Natural killer cell treated with Interleukin-12 subunit alpha and Interleukin-12 subunit beta and Interleukin-15 and Interleukin-18, amount 100 ng/mL, for 72 hours (primary cell): Measurements from ENCODE around the gene CYSTM1. TPM values are rescaled to one million over a fixed set of nuclear protein-coding genes. Genes with fewer than 3 reads are reported as not detected.

Experiments used
- ATAC-seq, 2 donors: fragments of 150-1000 bp; cut with Tn5 transposase in 1 of 2; sonication (Bioruptor Pico), chemical (Tn5 transposase) in 1 of 2; 2 replicates each; pipeline ENCODE4 v1.10.0; 2021
- DNase-seq: peaks from one replicate; pipeline ENCODE4 v3.0.0; 2022; ENCODE audit warnings: low spot score
- H3K27ac Mint-ChIP-seq, 2 donors: 1 replicate in 1 of 2; 2 replicates in 1 of 2; pipeline ENCODE4 v1.8.0; 2022; ENCODE audit warnings: mixed read lengths in 2 of 2, mild to moderate bottlenecking in 1 of 2, moderate library complexity in 1 of 2
- H3K27me3 Mint-ChIP-seq, 2 donors: 1 replicate in 1 of 2; 2 replicates in 1 of 2; pipeline ENCODE4 v1.8.0; 2022; ENCODE audit warnings: mixed read lengths in 2 of 2
- H3K36me3 Mint-ChIP-seq: one replicate; pipeline ENCODE4 v1.8.0; 2022; ENCODE audit warnings: mixed read lengths
- H3K4me1 Mint-ChIP-seq, 2 donors: 1 replicate in 1 of 2; 2 replicates in 1 of 2; pipeline ENCODE4 v1.8.0; 2022; ENCODE audit warnings: low read depth in 2 of 2, mixed read lengths in 2 of 2, mild to moderate bottlenecking in 1 of 2
- H3K4me3 Mint-ChIP-seq: one replicate; pipeline ENCODE4 v1.8.0; 2022; ENCODE audit warnings: mixed read lengths
- H3K9me3 Mint-ChIP-seq: 2 replicates; pipeline ENCODE4 v1.8.0; 2022; ENCODE audit warnings: mixed read lengths
- total RNA-seq, 2 donors: library from RNA; stranded (reverse); gene quantifications; one replicate each; pipeline ENCODE4 v1.2.3, GENCODE V29; 2022

CYSTM1 gene, protein sequence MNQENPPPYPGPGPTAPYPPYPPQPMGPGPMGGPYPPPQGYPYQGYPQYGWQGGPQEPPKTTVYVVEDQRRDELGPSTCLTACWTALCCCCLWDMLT
- 10 to 100 TPM; 11.7 to 14.8 TPM for total RNA-seq

DNA sequence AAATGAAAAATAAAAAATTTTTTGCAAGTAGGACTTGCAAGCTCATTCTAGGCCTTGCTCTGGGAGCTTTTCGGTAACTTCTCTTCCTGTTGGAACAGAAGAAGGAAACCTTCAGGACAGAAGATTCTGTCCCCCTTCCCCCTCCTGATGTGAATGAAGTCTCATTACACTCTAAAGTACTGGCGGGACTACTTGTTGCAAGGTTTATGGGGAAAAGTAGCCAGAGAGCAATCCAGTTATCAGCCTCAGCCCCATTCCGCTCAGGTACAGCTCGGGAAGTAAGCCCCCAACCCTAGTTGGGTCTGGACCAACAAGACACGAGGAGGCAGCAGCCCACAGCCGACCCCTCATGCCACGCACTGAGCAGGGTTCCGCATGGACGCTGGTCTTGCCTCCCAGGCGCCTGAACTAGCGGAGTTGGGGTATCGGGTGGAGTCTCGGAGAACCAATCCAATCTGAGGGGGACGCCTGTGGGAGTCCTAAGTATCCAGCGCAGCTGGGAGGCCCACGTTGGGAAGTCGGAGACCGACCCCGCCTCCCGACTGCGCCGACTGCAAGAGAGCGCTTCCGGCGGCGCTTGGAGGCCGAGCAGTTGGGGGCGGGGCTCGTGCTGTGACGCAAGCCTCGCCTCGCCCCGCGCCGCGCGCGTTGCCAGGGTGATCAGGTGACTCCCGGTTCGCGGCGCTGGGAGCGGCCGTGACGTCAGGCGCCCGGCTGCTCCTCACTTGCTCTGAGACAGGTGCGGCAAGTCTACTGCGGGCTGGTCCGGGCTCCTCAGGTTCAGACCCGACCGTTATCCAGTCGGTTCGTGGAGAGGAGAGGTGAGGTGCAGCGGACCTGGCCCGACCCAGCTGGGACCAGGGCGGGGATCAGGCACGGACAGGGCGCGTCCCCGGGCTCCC, at the start of gene CYSTM1:
Gene CYSTM1, plus strand, starts transcription at position 724 of the 902 bp plus-strand sequence. CDS start 19,278 bp downstream, outside the sequence.
- ATAC-seq (peak; percentile 97), DNase-seq (peak; percentile 94)
- Mint-ChIP-seq H3K36me3 (no peaks in the 10 kb centered on the region), H3K9me3 (no peaks in the 10 kb centered on the region), H3K27ac (peak within 1 kb of the TSS; percentile 52 to 79), H3K4me3 (peak within 1 kb of the TSS; percentile 96), H3K27me3 (peaks cover 8 to 9% of the 10 kb centered on the region in 2 donors), H3K4me1 (peaks cover 17 to 20% of the 10 kb centered on the region in 2 donors)

DNA sequence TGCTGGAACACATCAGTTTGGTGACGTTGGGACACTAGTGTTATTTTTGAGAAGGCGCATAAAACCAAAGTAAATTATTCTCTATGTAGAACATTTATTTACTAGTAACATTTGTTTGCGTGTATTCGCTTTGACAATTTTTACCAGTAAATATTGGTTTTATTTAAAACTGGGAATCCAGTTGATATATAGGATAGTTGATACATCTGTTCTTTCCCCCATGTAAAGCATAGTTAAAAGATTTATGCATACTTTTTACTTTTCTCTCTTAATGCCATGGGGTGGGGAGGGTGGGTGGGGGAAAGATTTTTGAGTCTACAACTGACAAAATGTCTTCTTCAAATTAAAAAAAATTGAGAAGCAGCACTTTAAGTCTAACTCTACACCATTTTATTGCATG, 49.4 kb upstream of the CYSTM1 start, which contains the start of gene IGIP:
Gene IGIP, plus strand, starts transcription at position 301 of the 400 bp plus-strand sequence. CDS start 2,540 bp downstream, outside the sequence.
- no peak for DNase-seq
- ATAC-seq = no peak
- Mint-ChIP-seq H3K4me1 (peaks cover 6 to 10% of the 10 kb centered on the region in 2 donors), H3K36me3 (no peaks in the 10 kb centered on the region), H3K4me3 (no peak within 1 kb of the TSS), H3K9me3 (no peaks in the 10 kb centered on the region), H3K27ac (no peak within 1 kb of the TSS), H3K27me3 (no peaks in the 10 kb centered on the region)

DNA sequence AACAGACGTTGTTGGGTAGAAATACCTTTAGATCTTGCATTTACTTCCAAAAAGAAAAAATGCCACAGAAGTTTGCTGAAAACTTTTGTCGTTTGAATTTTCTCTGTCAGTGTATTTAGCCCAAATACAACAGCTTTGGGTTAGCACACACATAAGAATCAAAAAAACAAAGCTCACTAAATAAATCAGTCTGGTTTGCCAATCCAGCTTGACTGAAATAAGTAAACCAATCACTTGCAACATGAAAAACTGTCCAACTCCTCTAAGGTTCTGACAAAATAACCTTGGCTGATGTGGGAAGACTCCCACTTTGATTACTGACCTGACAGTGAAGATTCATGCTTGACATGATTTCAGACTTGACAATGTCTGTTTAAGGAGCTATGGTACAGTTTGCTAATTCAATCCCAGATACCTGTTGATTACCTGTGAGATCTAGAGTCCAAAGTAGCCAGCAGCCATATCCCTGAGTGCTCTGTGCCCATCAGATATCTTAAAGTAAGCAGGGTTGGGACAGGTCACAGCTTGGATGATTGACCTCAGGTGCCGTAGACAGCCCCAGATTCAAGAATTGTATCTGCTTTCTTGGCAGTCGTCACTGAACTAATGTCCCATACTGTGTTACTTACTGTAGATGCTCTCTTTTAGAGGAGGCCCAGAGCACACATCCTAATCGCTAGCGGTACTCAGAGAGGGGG, 48.5 kb upstream of the CYSTM1 start:
- Mint-ChIP-seq H3K27ac (no peak overlapping the region), H3K9me3 (no peaks in the 10 kb centered on the region), H3K4me3 (no peak overlapping the region), H3K36me3 (no peaks in the 10 kb centered on the region), H3K27me3 (no peaks in the 10 kb centered on the region), H3K4me1 (peaks cover 6 to 13% of the 10 kb centered on the region in 2 donors)
- ATAC-seq (no peak), DNase-seq (no peak)

DNA sequence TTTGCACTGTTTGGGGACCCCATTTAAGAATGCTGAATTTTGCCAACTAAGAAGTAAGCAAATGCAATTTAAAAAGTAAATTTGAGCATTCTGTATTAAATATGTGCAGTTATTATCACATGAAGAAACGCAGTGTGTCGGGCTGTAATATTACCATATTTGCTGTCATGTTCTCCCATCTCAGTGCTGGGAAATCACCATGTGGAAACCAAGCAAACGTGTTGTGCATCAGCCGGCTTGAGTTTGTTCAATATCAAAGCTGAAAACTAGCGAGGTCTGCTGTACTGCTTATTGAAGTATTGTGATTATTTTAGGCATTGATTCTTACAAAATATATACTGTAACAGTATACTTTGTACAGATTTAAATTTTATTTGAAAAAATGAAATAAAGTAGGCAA, 46.6 kb upstream of the CYSTM1 start:
- no peak for DNase-seq
- H3K27me3 Mint-ChIP-seq = no peaks in the 10 kb centered on the region
- H3K27ac Mint-ChIP-seq = no peak overlapping the region

DNA sequence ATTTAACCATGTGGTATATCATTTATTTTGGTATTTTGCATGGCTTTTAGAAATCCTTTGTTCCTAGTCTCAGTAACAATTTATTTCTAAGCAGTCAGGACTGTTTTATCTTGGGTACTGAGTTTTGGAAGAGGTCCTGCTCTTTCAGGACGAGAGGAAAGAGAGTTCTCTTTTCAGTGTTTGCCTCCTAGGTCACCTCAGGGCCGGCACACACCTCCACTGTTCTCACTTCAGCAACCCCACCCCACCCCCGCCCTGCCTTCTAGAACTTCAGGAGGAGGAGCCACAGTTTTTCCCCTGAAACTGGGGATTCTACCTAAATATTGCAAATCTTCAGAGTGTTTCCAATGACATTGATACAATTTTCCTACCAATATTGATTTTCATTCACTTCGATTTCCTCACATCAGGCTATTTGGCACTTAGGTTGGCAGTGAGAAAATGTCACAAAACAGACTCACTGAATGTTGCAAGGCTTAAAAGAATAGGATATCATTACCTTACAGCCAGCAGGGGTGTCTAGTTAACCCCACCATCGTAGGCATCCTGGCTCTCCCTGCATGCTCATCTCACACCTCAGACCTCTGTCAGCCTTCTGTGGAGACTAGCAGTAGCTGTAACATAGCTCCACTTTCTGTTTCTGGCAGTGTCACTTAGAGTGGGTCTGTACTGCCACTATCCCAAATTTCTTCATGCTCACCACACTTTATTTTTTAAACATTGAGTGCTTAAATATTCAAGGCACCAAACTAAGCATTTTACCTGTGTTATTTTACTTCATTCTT, 43.8 kb upstream of the CYSTM1 start:
- H3K27me3 Mint-ChIP-seq = no peaks in the 10 kb centered on the region

More for the DNA sequence above, 46.6 kb upstream of the CYSTM1 start:
- H3K4me3 Mint-ChIP-seq = no peak overlapping the region
- H3K9me3 Mint-ChIP-seq = no peaks in the 10 kb centered on the region
- H3K4me1 Mint-ChIP-seq = peaks cover 15 to 25% of the 10 kb centered on the region in 2 donors
- no peak for ATAC-seq
- no peaks in the 10 kb centered on the region for H3K36me3 Mint-ChIP-seq

DNA sequence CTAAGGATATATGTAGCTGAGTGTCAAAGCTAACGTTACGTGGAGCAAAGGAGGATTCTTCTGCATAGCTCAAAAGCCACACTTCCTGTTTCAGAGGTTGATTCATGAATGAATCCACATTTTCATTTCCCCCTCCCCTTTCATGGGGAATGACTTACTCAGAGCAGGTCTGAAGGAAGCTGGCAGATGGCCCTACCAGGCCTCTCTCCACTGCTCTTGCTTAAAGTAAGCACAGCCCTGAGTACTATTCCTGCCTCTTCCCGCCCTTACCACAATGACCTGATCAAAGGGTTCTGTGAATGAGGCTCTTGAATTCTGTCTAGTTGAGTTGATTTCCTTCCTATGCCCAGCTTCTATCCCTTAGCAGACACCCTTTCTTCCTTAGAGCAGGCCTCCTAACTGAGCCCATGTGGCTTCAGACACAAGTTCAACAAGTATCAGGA, 43.0 kb upstream of the CYSTM1 start:
- DNase-seq = no peak
- ATAC-seq = peak in 1 of 2 donors; percentile 58
- Mint-ChIP-seq H3K4me1 (peaks cover 26 to 37% of the 10 kb centered on the region in 2 donors), H3K27me3 (no peaks in the 10 kb centered on the region), H3K27ac (peak overlapping the region in 1 of 2 donors; percentile 16), H3K4me3 (no peak overlapping the region), H3K9me3 (no peaks in the 10 kb centered on the region), H3K36me3 (no peaks in the 10 kb centered on the region)

More for the DNA sequence above, 43.8 kb upstream of the CYSTM1 start:
- no peak overlapping the region for H3K27ac Mint-ChIP-seq
- peaks cover 26 to 37% of the 10 kb centered on the region in 2 donors for H3K4me1 Mint-ChIP-seq
- ATAC-seq (peak in 1 of 2 donors; percentile 64), DNase-seq (no peak)
- no peaks in the 10 kb centered on the region for H3K36me3 Mint-ChIP-seq
- H3K4me3 Mint-ChIP-seq = no peak overlapping the region
- no peaks in the 10 kb centered on the region for H3K9me3 Mint-ChIP-seq

DNA sequence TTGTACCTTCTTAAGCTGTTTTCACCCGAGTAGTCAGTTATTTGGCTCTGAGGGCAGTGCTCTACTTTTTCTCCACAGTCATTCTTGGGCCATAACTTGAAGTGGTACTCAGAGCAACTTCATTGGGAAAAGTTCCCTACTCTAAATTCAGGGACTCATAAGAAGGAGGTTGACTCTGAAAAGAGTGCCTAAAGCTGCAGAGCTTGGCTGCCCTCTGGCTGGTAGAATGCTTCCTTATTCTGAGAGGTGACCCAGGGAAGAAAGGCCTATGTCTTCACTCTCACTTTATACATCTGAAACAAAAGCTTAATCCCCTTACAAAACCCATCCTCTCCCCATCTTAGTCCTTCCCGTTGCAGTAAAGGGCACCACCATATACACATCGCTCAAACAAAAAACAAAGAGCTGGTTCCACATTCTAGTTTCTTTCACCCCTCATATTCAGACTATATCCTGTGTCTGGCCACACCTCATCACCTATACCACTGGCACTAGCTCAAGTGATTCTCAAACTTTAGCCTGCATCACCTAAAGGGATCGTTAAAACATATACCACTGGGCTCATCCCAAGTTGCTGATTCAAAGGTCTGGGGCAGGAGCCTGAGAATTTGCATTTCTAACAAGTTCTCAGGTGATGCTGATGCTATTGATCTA, 41.3 kb upstream of the CYSTM1 start:
- Mint-ChIP-seq H3K4me1 (peaks cover 26 to 37% of the 10 kb centered on the region in 2 donors), H3K9me3 (no peaks in the 10 kb centered on the region), H3K27me3 (no peaks in the 10 kb centered on the region), H3K36me3 (no peaks in the 10 kb centered on the region), H3K4me3 (no peak overlapping the region), H3K27ac (peak overlapping the region in 1 of 2 donors; percentile 11)
- DNase-seq (no peak), ATAC-seq (no peak)

DNA sequence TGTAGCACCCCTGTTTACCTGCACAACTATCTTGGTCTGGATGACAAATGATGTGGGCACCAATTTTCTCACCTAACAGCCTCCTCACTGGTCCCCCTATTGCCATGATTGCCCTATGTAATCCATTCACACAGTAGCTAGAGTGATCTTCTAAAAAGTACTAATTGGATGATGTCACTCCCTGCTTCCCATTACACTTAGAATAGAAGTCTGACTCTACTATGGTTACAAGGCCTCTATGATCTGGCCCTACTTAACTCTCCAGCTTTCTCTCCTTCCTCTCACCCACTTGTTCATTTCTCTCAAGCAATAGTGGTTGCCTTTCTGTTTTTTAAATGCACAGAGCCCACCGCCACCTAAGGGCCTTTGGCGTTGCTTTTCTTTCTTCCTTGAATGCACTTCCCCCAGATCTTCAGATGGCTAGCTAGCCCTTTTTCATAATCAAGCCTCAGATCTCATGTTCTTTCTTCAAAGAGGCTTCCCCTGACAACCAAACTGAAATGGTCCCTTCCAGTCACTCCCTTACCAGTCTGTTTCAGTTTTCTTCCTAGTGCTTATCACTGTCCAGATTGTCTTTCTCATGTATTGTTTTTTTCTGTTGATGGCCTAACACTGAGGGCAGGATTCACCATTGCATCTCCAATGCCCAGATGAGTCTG, 40.6 kb upstream of the CYSTM1 start:
- Mint-ChIP-seq H3K27me3 (no peaks in the 10 kb centered on the region), H3K4me3 (no peak overlapping the region), H3K36me3 (no peaks in the 10 kb centered on the region), H3K4me1 (peaks cover 26 to 37% of the 10 kb centered on the region in 2 donors), H3K27ac (no peak overlapping the region), H3K9me3 (no peaks in the 10 kb centered on the region)
- no peak for DNase-seq
- no peak for ATAC-seq

DNA sequence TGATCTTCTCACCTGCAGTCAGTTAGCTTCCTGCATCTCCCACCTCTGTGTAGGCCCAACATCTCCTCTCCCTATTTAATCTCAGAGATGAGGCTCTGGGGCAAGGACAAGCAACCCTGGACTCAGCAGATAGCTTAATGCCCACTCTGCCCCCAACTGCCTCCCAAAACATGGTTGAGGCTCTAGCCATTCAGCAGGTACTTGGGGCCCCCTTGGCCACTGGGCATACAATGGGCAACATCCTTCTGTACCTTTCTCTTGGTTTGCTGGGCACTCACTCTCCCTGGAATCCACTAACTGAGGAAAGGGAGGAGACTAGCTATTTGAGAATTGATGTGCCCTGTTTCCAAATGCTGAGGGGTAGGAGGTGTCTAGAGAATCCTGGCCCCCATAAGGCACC, 39.9 kb upstream of the CYSTM1 start:
- no peak for ATAC-seq
- no peaks in the 10 kb centered on the region for H3K27me3 Mint-ChIP-seq
- H3K27ac Mint-ChIP-seq = no peak overlapping the region
- no peaks in the 10 kb centered on the region for H3K36me3 Mint-ChIP-seq
- H3K4me1 Mint-ChIP-seq = peaks cover 26 to 37% of the 10 kb centered on the region in 2 donors
- no peak for DNase-seq
- no peak overlapping the region for H3K4me3 Mint-ChIP-seq
- no peaks in the 10 kb centered on the region for H3K9me3 Mint-ChIP-seq

DNA sequence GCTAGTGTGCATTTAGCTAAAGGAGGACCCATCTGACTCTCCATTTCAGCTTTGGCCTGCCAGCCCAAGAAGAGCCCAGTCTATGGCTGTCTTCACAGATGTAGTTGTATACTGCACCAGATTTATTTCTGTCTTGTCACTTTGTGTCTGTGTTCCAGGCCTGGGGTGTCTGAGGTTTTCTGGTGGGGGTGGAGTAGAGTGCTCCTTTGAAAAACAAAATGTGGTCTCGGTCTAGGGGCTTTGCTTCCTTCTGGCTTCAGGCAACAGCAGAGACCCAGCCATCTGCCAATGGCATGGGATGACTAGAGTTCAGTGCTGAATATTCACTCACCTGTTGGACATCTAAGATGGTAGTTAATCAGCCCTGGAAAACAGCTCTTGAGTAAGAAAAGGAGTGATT, 38.4 kb upstream of the CYSTM1 start:
- Mint-ChIP-seq H3K4me1 (peaks cover 25 to 33% of the 10 kb centered on the region in 2 donors), H3K9me3 (no peaks in the 10 kb centered on the region), H3K27ac (no peak overlapping the region), H3K4me3 (no peak overlapping the region), H3K27me3 (no peaks in the 10 kb centered on the region), H3K36me3 (no peaks in the 10 kb centered on the region)
- DNase-seq = no peak
- no peak for ATAC-seq

DNA sequence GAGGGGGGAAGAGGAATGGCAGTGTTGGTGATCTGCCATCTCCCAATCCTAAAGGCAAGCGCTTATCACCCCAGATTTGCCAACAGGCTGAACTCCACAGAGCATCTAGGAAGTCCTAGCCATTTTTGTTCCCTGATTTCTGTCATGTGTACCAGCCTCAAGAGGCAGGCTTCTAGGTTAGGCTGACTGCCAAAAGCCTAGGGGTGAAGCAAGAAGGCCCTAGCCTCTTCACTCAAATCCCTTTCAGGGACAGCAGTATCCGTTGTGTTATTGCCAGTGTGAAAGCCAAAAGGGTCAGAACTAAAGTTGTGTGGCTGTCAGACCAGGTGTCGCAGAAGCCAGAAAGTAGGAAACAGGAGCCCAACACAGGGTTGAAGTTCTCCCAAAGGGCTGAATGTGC, 34.6 kb upstream of the CYSTM1 start:
- no peaks in the 10 kb centered on the region for H3K9me3 Mint-ChIP-seq
- DNase-seq (no peak), ATAC-seq (no peak)
- no peak overlapping the region for H3K27ac Mint-ChIP-seq
- peaks cover 7 to 11% of the 10 kb centered on the region in 2 donors for H3K4me1 Mint-ChIP-seq
- H3K36me3 Mint-ChIP-seq = no peaks in the 10 kb centered on the region
- H3K27me3 Mint-ChIP-seq = peaks cover 6 to 7% of the 10 kb centered on the region in 2 donors
- H3K4me3 Mint-ChIP-seq = no peak overlapping the region

DNA sequence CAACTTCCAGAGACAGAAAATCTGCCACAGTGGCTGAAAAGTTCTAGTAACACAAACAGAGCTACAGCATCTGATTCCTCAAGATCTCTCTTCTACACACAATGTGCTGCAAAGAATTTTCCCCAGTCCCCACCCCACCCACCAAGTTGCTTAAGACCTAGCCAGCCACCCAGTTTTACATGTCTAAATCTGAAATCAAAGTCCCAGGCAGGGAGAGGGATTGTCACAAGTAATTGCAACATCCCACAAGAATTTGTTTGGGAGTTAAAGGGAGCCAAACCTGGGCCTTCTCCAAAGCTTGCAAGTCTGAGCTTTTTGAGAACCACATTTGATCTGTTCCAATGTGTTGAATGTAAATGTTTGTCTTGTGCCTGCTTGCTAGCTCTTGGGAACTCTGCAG, 33.7 kb upstream of the CYSTM1 start:
- H3K36me3 Mint-ChIP-seq = no peaks in the 10 kb centered on the region
- DNase-seq = no peak
- no peak for ATAC-seq
- H3K4me3 Mint-ChIP-seq = no peak overlapping the region
- peaks cover 9 to 12% of the 10 kb centered on the region in 2 donors for H3K4me1 Mint-ChIP-seq
- H3K27ac Mint-ChIP-seq = no peak overlapping the region
- no peaks in the 10 kb centered on the region for H3K9me3 Mint-ChIP-seq
- peaks cover 7 to 9% of the 10 kb centered on the region in 2 donors for H3K27me3 Mint-ChIP-seq
